ENCODE measurements around the gene PPME1. TPM values are rescaled to one million over a fixed set of nuclear protein-coding genes. Genes with fewer than 3 reads are reported as not detected.

The PPME1 gene
- total RNA-seq, 1 donor from 2014 or later: 217 TPM

- DNase-seq (ENCODE audit: low read depth): no peak
Measured at GRCh38 chr11:74159642-74160041, 11.4 kb upstream of the PPME1 start.

DNA sequence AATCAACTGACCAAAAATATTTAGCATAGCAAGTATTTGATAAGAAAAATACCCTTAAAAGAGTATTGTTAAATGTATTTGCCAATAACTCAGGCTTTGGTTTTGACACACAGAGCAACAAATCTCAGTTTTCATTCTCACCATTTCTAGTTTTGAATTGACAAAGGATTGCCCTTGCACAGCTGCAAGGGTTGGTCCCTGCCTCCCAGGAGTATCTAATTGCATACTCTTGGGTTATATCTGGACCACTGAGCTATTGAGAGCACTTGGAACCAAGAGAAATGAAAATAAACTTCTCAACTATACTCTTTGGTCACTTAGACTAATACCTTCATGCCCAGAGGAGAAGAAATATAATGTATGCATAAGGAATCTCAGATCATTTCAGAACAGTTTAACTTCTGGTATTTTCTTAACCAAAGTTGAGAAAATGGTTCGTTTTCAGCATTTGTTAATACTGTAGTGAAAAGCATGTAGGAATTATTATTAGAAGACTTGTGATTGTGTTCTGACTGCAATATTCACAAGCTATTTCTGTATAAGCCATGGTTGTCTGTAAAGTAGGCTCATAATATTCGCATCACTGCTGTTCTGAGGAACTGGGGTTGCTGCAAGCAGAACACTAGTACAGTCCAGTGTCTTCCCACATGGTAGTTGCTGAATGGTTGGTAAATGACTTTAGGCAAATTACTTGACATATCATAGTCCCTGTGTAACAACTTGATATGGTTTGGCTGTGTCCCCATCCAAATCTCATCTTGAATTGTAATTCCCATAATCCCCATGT, 8.2 kb upstream of the PPME1 start:
- peak; percentile 90 for DNase-seq (ENCODE audit: low read depth)

DNA sequence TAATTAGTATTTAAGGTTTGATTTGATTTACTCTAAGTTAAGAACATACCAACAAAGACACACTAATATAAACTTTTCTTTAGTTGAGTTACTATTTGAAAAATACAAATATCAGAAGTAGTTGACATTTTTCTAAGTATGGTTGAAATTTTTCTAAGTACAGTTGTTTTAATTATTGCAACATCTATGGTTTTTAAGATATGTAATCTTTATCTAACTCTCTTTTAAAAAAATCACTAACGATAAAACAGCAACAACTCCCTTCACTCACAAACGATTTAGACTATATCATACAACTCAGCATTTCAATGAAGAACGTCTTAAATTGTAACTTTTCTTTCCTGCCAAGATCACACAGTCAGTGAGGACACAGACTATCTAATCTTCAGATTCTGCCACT, 2.3 kb upstream of the PPME1 start:
- no peak for DNase-seq (ENCODE audit: low read depth)

GRCh38 chr11:74169738-74170458, 1.2 kb upstream of the PPME1 start:
- no peak for DNase-seq (ENCODE audit: low read depth)

DNA sequence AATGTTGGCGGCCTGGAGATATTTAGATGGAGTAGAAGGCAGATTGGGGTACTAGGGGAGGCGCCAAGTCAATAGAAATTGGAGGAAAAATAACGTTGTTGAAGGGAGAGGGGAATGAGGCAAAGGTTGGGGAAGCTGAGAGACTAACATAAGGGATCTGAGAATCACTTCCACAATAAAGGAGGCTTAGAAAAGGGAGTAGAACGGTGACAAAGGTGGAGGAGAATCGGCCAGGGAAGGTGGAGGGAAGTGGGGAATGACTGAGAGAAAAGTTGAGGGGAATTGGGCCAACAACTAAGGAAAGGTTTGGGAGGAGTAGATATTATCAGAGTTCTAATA, 510 bp downstream of the PPME1 start:
- no peak for DNase-seq (ENCODE audit: low read depth)

- DNase-seq (ENCODE audit: low read depth): peak; percentile 26
Measured at GRCh38 chr11:74171997-74172396, 908 bp downstream of the PPME1 start.

DNA sequence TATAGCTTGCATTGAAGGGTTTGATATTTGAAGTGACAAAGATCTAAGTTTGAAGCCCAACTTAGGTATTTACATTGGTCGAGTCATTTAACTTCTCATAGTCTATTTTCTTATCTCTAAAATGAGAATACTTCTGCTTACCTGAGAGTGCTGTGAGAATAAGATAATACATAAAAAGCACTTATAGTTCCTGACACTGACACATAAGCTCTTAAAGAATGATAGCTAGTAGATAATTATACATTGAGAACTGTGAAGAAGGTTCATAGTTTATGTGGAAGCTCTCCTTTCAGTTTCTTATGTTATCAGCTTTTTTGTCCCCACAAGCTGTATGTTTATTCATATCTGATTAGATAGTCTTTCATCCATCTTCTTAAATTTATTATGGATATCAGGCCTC, 4.8 kb downstream of the PPME1 start:
- DNase-seq (ENCODE audit: low read depth): no peak

GRCh38 chr11:74179234-74180052, 8.4 kb downstream of the PPME1 start:
- peak; percentile 73 for DNase-seq (ENCODE audit: low read depth)

- DNase-seq (ENCODE audit: low read depth): no peak
Measured at GRCh38 chr11:74182635-74183034, 11.5 kb downstream of the PPME1 start.

DNA sequence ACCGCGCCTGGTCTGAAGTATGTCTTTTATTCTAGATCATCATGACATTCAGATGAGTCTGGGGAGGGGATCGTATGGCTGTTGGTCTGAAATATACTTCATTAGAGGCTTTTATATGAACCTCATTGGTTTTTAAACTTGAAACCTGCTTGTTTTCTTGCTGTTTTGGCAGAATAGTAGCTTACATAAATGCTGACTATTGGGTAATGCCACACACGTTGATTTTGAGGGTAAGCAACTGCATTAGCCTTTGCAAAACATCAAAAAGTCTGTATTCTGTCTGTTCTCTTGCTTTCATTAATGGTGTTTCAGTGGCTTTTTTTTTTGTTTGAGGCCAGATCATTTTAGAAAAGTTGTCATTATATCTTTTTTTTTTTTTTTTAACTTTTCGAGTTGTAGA, 14.2 kb downstream of the PPME1 start:
- no peak for DNase-seq (ENCODE audit: low read depth)

DNA sequence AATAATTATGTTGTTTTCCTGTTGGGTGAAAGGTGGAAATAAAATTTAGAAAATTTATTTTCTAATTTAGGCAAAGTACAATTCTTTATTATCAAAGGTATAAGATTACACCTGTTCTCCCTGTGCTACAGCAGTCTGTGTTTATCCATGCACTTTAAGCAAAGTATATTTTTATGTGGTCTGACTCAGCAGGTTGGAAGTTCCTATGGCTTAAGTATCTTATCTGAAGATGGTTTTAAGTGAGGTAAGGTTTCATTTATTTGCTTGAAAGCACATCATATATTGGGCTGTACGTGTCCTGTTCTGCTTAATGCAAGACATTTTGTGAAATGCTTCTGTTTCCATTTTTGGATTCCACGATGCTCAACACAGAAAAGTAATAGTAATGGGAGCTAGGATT, 14.6 kb downstream of the PPME1 start:
- no peak for DNase-seq (ENCODE audit: low read depth)

- no peak for DNase-seq (ENCODE audit: low read depth)
Measured at GRCh38 chr11:74195828-74196227, 24.7 kb downstream of the PPME1 start.

DNA sequence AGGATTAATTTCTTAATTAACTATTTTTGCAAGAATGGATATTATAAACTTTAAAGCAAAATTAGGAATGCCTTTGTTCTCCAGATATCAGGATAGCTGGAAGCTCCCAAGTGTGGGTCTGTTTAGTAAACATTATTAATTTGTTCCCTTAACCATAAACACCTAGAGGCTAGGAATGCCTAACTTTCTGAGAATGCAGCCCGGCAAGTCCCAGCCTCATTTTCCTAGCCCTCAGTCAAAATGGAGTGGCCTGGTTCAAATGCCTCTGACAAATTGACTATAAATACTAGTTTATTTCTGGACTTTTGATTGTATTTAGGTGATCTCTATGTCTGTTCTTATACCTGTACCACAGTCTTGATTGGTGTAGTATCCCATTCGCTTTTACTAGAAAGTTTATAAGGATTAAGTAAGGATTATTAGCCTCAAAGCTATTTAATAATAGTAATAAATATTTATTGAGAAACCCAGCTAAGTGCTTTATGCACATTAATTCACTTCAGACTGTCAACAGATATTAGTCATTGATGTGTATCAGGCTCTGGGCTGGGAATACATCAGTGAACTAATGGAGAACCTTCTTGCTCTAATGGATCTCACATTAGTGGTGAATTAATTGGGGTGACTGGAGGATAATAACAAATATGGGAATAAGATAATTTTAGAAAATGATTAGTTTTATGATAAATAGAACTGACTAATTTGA, 25.8 kb downstream of the PPME1 start:
- DNase-seq (ENCODE audit: low read depth): no peak

DNA sequence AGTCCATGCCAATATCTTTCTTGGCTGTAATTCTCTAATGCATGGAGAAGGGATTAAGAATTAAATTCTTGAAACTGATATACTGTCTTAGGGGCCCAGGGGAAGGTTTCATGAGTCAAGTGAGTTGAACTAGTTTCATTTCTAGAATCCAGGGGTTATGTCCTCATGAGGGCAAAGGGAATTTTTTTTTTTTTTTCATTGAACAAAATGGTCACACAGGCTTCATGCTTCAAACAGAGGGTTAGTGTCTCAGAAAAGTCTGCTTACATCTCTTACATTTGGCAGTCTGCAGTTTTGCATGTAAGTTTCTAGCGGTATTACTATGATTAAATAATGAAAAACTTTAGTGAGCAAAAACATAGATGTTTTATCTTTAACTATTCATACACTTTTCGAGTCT, 32.9 kb downstream of the PPME1 start:
- no peak for DNase-seq (ENCODE audit: low read depth)

- no peak for DNase-seq (ENCODE audit: low read depth)
Measured at GRCh38 chr11:74204701-74205100, 33.6 kb downstream of the PPME1 start.

- DNase-seq (ENCODE audit: low read depth): no peak
Measured at GRCh38 chr11:74205181-74205580, 34.1 kb downstream of the PPME1 start.

DNA sequence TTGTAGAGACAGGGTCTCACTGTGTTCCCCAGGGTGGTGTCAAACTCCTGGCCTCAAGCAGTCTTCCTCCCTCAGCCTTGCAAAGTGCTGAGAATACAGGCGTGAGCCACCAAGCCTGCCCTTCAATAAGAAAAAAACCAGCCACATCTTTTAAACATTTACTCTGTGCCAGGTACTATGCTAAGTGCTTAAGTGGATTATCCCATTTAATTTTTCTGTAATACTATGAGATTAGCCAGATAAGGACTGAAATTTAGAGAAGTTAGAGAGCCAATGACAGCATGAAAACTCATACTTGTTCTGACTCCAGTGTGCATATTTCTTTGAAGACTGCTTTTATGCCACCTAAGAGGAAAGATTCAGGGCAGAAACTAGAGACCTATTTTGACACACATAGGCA, 35.7 kb downstream of the PPME1 start:
- no peak for DNase-seq (ENCODE audit: low read depth)

- DNase-seq (ENCODE audit: low read depth): no peak
Measured at GRCh38 chr11:74208507-74208906, 37.4 kb downstream of the PPME1 start.

DNA sequence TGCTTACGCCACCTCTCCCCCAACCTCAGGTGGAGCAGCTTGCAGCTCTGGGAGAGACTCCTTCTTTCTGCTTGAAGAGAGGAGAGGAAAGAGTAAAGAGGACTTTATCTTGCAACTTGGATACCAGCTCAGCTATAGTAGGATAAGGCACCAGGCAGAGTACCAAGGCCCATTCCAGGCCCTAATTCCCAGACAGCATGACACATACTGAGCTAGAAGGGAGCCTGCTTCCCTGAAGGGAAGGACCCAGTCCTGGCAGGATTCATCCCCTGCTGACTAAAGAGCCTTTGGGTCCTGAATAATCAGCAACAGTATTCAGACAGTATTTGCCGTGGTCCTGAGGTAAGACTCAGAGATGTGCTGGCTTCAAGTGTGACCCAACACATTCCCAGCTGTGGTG, 41.4 kb downstream of the PPME1 start:
- peak; percentile 9 for DNase-seq (ENCODE audit: low read depth)

DNA sequence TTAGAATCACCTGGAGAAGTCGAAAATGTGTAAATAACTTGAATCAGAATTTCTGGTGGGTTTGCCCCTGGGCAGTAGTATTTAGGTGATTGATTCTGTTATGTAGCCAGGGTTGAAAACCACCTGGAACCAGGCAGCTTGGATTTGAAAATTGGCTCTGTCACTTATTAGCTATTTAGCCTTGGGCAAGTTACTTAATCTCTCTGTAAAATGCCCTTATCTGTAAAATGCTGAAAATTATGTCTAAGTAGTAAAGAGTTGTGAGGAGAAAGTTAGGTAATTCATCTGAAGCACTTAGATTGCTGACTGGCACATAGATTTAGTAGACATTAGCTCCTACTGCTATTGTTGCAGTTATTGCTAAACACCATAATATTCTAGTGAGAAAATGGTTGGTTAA, 49.3 kb downstream of the PPME1 start:
- DNase-seq (ENCODE audit: low read depth): no peak

GRCh38 chr11:74221816-74222215, 50.7 kb downstream of the PPME1 start:
- DNase-seq (ENCODE audit: low read depth): no peak

DNA sequence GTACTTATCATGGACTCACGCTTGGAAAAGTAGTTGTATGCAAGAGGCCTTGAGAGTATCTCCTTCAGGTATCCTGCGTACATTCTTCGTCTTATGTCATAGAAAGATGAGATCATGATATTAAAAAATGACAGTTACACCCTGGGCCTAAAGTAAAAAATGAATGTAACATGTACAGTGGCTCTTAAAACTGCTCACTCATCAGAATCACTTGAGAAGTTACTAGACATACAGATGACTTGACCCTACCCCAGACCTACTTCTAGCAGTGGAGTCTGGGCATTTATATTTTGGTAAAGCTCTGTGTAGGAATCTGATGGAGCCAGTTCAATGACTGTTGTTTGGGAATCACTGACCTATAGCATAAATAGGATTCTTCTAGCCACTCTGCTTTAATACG, 54.5 kb downstream of the PPME1 start:
- no peak for DNase-seq (ENCODE audit: low read depth)

All from myocyte (in vitro differentiated cells).